Measurements from ENCODE around the gene GPD2. TPM values are rescaled to one million over a fixed set of nuclear protein-coding genes. Genes with fewer than 3 reads are reported as not detected.

GPD2 gene
- total RNA-seq, 4 donors from 2014 or later, result 19.5 to 26.0 (median 22.5) TPM

- Histone ChIP-seq H3K4me1 (no peaks in the 10 kb centered on the region), H3K27me3 (no peaks in the 10 kb centered on the region), H3K36me3 (no peaks in the 10 kb centered on the region), H3K4me3 (no peak overlapping the region), H3K27ac (replicated peaks in 1 of 4) (no peak overlapping the region), H3K9me3 (peaks cover 0 to 9% (median 6%) of the 10 kb centered on the region in 4 donors)
- 94% methylated on average over 2 of the region's 2 CpGs for WGBS
- TF ChIP-seq POLR2AphosphoS5 (IDR thresholded peaks at IDR 0.05), result no peak
- no peak for DNase-seq (ENCODE audit: extremely low spot score)
- intact Hi-C loops (cut with DNase I), result no loop called here
These were observed 182.9 kb downstream of the GPD2 start for GRCh38 chr2:156619021-156619539.

- no peak overlapping the region for H3K4me3 ChIP-seq
- peaks cover 0 to 20% (median 10%) of the 10 kb centered on the region in 4 donors for H3K9me3 ChIP-seq
- DNase-seq (ENCODE audit: extremely low spot score), result no peak
- H3K27me3 ChIP-seq, result no peaks in the 10 kb centered on the region
- H3K27ac ChIP-seq (replicated peaks in 1 of 4), result no peak overlapping the region
- no peaks in the 10 kb centered on the region for H3K4me1 ChIP-seq
- intact Hi-C loops (cut with DNase I), result no loop called here
- TF ChIP-seq EP300 (IDR thresholded peaks at IDR 0.05), result no peak
- no peak for TF ChIP-seq CTCF (IDR thresholded peaks at IDR 0.05)
- no peak for TF ChIP-seq POLR2AphosphoS5 (IDR thresholded peaks at IDR 0.05)
- TF ChIP-seq POLR2A (IDR thresholded peaks at IDR 0.05; ENCODE audit: low read depth), result no peak
- H3K36me3 ChIP-seq, result no peaks in the 10 kb centered on the region
- 84% methylated on average over 1 of the region's 1 CpG for WGBS
These were observed 186.3 kb downstream of the GPD2 start for GRCh38 chr2:156622491-156622890.

GRCh38 chr2:156625360-156626170, 189.4 kb downstream of the GPD2 start:
- H3K27me3 ChIP-seq, result no peaks in the 10 kb centered on the region
- no peak overlapping the region for H3K4me3 ChIP-seq
- H3K36me3 ChIP-seq, result no peaks in the 10 kb centered on the region
- peaks cover 0 to 20% (median 10%) of the 10 kb centered on the region in 4 donors for H3K9me3 ChIP-seq
- no peak for TF ChIP-seq EP300 (IDR thresholded peaks at IDR 0.05)
- TF ChIP-seq POLR2AphosphoS5 (IDR thresholded peaks at IDR 0.05), result no peak
- no peak for TF ChIP-seq POLR2A (IDR thresholded peaks at IDR 0.05; ENCODE audit: low read depth)
- no peak for TF ChIP-seq CTCF (IDR thresholded peaks at IDR 0.05)
- intact Hi-C loops (cut with DNase I), result no loop called here
- 50% methylated on average over 5 of the region's 5 CpGs for WGBS
- H3K4me1 ChIP-seq, result no peaks in the 10 kb centered on the region
- no peak for DNase-seq (ENCODE audit: extremely low spot score)
- H3K27ac ChIP-seq (replicated peaks in 1 of 4), result no peak overlapping the region

- Histone ChIP-seq H3K4me1 (no peaks in the 10 kb centered on the region), H3K27ac (replicated peaks in 1 of 4) (no peak overlapping the region), H3K4me3 (no peak overlapping the region), H3K9me3 (peaks cover 0 to 13% (median 4%) of the 10 kb centered on the region in 4 donors), H3K27me3 (no peaks in the 10 kb centered on the region), H3K36me3 (no peaks in the 10 kb centered on the region)
- DNase-seq (ENCODE audit: extremely low spot score), result no peak
- intact Hi-C loops (cut with DNase I), result no loop called here
- TF ChIP-seq POLR2AphosphoS5 (IDR thresholded peaks at IDR 0.05) (no peak), CTCF (IDR thresholded peaks at IDR 0.05) (no peak), POLR2A (IDR thresholded peaks at IDR 0.05; ENCODE audit: low read depth) (no peak), EP300 (IDR thresholded peaks at IDR 0.05) (no peak)
- 70% methylated on average over 1 of the region's 1 CpG for WGBS
These were observed 190.8 kb downstream of the GPD2 start for GRCh38 chr2:156626931-156627330.

- Histone ChIP-seq H3K4me1 (no peaks in the 10 kb centered on the region), H3K4me3 (no peak overlapping the region), H3K27ac (replicated peaks in 1 of 4) (no peak overlapping the region), H3K27me3 (no peaks in the 10 kb centered on the region), H3K9me3 (no peaks in the 10 kb centered on the region), H3K36me3 (no peaks in the 10 kb centered on the region)
- WGBS, result 77% methylated on average over 1 of the region's 1 CpG
- no peak for DNase-seq (ENCODE audit: extremely low spot score)
- no peak for TF ChIP-seq POLR2AphosphoS5 (IDR thresholded peaks at IDR 0.05)
- intact Hi-C loops (cut with DNase I), result no loop called here
These were observed 194.6 kb downstream of the GPD2 start for GRCh38 chr2:156630579-156631337.
